ENCODE results near the gene SUCLG2. TPM values are rescaled to one million over a fixed set of nuclear protein-coding genes. Genes with fewer than 3 reads are reported as not detected.

Gene SUCLG2
- total RNA-seq, 1 experiment from 2014 or later = 38.5 TPM

DNA sequence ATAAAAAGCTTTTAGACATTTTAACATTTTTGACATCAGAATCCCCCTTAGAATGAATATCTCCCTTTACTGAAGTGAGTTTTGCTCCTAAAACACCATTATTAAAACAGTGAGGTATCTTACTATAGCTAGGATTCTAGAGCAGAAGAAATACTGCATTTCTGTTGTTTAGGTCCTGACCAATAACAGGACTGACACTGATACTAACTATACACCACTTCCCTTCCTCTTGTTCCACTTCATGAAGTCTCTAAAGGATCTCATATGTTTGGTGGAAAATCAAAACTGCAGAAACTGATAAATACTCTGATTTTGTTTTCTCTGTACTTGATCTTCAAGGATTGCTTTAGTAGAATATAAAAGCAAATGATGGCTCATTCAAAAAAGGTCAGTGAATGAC is 230.7 kb downstream of the SUCLG2 start:
- Histone ChIP-seq H3K9ac (ENCODE audit: extremely low read depth, insufficient read length, low read length) (no peak overlapping the region), H4K91ac (ENCODE audit: insufficient read length, low read depth, low read length) (no peak overlapping the region), H2AK5ac (ENCODE audit: insufficient read length, low read length) (no peak overlapping the region), H3K56ac (ENCODE audit: insufficient read length, low read depth, low read length) (no peak overlapping the region), H2AFZ (ENCODE audit: low read length) (no peak overlapping the region), H2BK20ac (ENCODE audit: low read depth, low read length, poor library complexity, severe bottlenecking) (no peak overlapping the region), H4K8ac (replicated peaks; ENCODE audit: insufficient read length, low read depth, low read length) (no peak overlapping the region), H4K5ac (ENCODE audit: insufficient read length, low read depth, low read length) (no peak overlapping the region), H3K4me1 (ENCODE audit: insufficient read depth, low read length) (peaks cover 4% of the 10 kb centered on the region), H3K79me2 (ENCODE audit: insufficient read depth, low read length) (no peaks in the 10 kb centered on the region), H2BK120ac (ENCODE audit: low read depth, low read length, poor library complexity, severe bottlenecking) (no peak overlapping the region), H3K14ac (ENCODE audit: insufficient read depth, low read length) (no peak overlapping the region), H3T11ph (ENCODE audit: low read length) (no peak overlapping the region), H3K27ac (ENCODE audit: insufficient read length, low read depth, low read length) (no peak overlapping the region), H3K27me3 (ENCODE audit: insufficient read depth, low read length) (no peaks in the 10 kb centered on the region), H3K4ac (ENCODE audit: low read depth, low read length) (no peak overlapping the region), H3K9me3 (ENCODE audit: control insufficient read depth, low read depth, low read length) (no peaks in the 10 kb centered on the region), H2BK15ac (ENCODE audit: low read depth, low read length) (no peak overlapping the region), H3K18ac (ENCODE audit: insufficient read length, low read depth, low read length) (no peak overlapping the region), H3K79me1 (ENCODE audit: insufficient read depth, low read depth, low read length, poor library complexity, severe bottlenecking) (no peaks in the 10 kb centered on the region), H2BK5ac (ENCODE audit: insufficient read length, low read length) (no peak overlapping the region), H4K20me1 (ENCODE audit: control insufficient read depth, insufficient read depth, insufficient read length) (no peaks in the 10 kb centered on the region), H3K23me2 (ENCODE audit: insufficient read length, low read depth, low read length, poor library complexity, severe bottlenecking) (no peaks in the 10 kb centered on the region), H3K23ac (ENCODE audit: insufficient read length, low read depth, low read length) (no peak overlapping the region), H2BK12ac (ENCODE audit: insufficient read length, low read depth, low read length) (no peak overlapping the region), H3K4me2 (ENCODE audit: insufficient read depth, insufficient read length, low read length) (no peak overlapping the region)
- Mint-ChIP-seq H3K36me3 (ENCODE audit: insufficient read depth in 1 of 3, low read depth in 3 of 3) (peaks cover 4 to 18% (median 6%) of the 10 kb centered on the region in 3 experiments; a peak in 6 of 7 replicates), H3K27ac (no peak overlapping the region), H3K4me1 (peaks cover 12 to 13% of the 10 kb centered on the region in 2 experiments), H3K4me3 (no peak overlapping the region), H3K27me3 (ENCODE audit: low read depth) (no peaks in the 10 kb centered on the region; the same call in none of the 2 replicates), H3K9me3 (peaks cover 7 to 9% of the 10 kb centered on the region in 2 experiments; a peak in 4 of 5 replicates)
- no peak for DNase-seq
- TF ChIP-seq, protein P1, sequence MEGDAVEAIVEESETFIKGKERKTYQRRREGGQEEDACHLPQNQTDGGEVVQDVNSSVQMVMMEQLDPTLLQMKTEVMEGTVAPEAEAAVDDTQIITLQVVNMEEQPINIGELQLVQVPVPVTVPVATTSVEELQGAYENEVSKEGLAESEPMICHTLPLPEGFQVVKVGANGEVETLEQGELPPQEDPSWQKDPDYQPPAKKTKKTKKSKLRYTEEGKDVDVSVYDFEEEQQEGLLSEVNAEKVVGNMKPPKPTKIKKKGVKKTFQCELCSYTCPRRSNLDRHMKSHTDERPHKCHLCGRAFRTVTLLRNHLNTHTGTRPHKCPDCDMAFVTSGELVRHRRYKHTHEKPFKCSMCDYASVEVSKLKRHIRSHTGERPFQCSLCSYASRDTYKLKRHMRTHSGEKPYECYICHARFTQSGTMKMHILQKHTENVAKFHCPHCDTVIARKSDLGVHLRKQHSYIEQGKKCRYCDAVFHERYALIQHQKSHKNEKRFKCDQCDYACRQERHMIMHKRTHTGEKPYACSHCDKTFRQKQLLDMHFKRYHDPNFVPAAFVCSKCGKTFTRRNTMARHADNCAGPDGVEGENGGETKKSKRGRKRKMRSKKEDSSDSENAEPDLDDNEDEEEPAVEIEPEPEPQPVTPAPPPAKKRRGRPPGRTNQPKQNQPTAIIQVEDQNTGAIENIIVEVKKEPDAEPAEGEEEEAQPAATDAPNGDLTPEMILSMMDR (conservative IDR thresholded peaks at IDR 0.05) = no peak

All from H9 (cell line).